NCI-H146 (cell line): ENCODE results near the gene KLK15.

Experiments
- DNase-seq: peaks from one replicate; lab custom pipeline; 2025; lab: John Stamatoyannopoulos, UW

Gene KLK15

DNA sequence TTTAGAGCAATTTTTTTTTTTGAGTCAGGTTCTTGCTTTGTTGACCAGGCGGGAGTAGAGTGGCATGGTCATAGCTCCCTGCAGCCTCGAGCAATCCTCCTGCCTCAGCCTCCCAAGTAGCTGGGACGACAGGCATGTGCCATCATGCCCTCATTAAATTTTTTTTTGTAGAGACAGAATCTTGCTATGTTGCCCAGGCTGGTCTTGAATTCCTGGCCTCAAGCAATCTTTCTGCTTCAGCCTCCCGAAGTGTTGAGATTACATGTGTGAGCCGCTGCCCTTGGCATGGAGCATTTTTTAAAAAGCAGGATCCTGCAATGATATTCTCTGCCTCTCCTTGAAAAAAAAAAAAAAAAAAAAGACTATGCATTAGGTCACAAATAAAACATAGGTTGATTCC lies 57.2 kb downstream of the KLK15 start:
- no peak for DNase-seq
